ENCODE measurements around the gene PAQR6. TPM values are rescaled to one million over a fixed set of nuclear protein-coding genes. Genes with fewer than 3 reads are reported as not detected.

PAQR6 gene
- total and polyA plus RNA-seq, 10 of the 15 experiments (the other 5 are each of a cell fraction or from before 2014, with no cell fraction given), result 0.42 to 4.5 (median 1.3) TPM

DNA sequence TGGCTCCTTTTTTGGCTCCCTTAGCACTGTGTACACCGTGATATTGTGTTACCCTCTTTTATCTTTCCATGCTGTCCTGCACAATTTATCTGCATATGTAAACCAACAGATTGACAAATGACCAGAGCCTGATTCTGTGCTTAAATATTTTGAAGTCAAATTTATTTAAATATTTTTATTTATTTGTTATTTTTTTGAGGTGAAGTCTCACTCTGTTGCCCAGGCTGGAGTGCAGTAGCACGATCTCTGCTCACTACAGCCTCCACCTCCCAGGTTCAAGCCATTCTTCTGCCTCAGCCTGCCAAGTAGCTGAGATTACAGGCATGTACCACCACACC, 22.2 kb downstream of the PAQR6 start:
- ChIA-PET RAD21 (ENCODE audit: unreplicated experiment) (interaction anchor here (0.7 to 10.0 kb wide), 23 partner anchors 11 to 245 kb away, joined by 3 to 361 read pairs (median 8); partner anchors contain the start of genes PMF1, SEMA4A, SLC25A44 and SMG5), POLR2A (interaction anchor here (0.6 to 4.9 kb wide), 11 partner anchors 13 to 127 kb away, joined by 3 to 84 read pairs (median 8); partner anchors contain the start of genes PMF1, SEMA4A and SMG5), CTCF (interaction anchor here (0.6 to 14.2 kb wide), 29 partner anchors 8 to 138 kb away, joined by 3 to 502 read pairs (median 5); partner anchors contain the start of genes CCT3, PMF1, SEMA4A and SLC25A44), SMC1A (ENCODE audit: uncharacterized antibody, unreplicated experiment) (interaction anchor here (0.7 to 14.3 kb wide), 15 partner anchors 12 to 138 kb away, joined by 3 to 411 read pairs (median 10); partner anchors contain the start of genes PMF1, SEMA4A, SLC25A44 and SMG5)
- in situ Hi-C loops (cut with MboI), result no loop called here
- Histone ChIP-seq H3K9ac (ENCODE audit: control insufficient read depth, insufficient read depth, low read length) (no peak overlapping the region), H3K79me2 (ENCODE audit: control insufficient read depth, insufficient read depth, low read length) (no peaks in the 10 kb centered on the region), H4K20me1 (ENCODE audit: control insufficient read depth, insufficient read depth) (no peaks in the 10 kb centered on the region), H3K4me3 (no peak overlapping the region), H3K4me1 (ENCODE audit: control insufficient read depth, insufficient read depth, low read length) (peaks cover 28% of the 10 kb centered on the region), H3K27me3 (replicated peaks in 1 of 2; ENCODE audit: control insufficient read depth in 2 of 2, insufficient read depth in 2 of 2, low read length in 1 of 2) (no peaks in the 10 kb centered on the region), H3K4me2 (ENCODE audit: control insufficient read depth, insufficient read depth) (peak overlapping the region; percentile 27; the same call in 1 of the 2 replicates), H2AFZ (ENCODE audit: control insufficient read depth, low read depth, low read length) (no peak overlapping the region), H3K36me3 (ENCODE audit: control insufficient read depth in 2 of 2, insufficient read depth in 2 of 2, low read length in 1 of 2) (peaks cover 2 to 10% of the 10 kb centered on the region in 2 experiments; a peak in 3 of 4 replicates), H3K9me3 (replicated peaks; ENCODE audit: control insufficient read depth, insufficient read depth, low read length) (no peaks in the 10 kb centered on the region), H3K27ac (ENCODE audit: control insufficient read depth, insufficient read depth) (peak overlapping the region; percentile 33)
- intact Hi-C loops (cut with micrococcal nuclease; ENCODE audit: unreplicated experiment), result loop anchor here (1.0 kb wide), 2 partner anchors 79 to 135 kb away; no protein-coding TSS in a partner anchor
- no TSS peak for BruUV-seq (replicated peaks)
- ATAC-seq (peak; percentile 10), FAIRE-seq (no peak), DNase-seq (ENCODE audit: low read depth, low spot score) (no peak)
- TF ChIP-seq FOXM1 (IDR thresholded peaks at IDR 0.05; ENCODE audit: low read depth, low read length) (0 out of 2 replicates have a peak, but pooled peaks have one; percentile 2), HDAC2 (IDR thresholded peaks at IDR 0.05) (no peak), FOXK2 (IDR thresholded peaks at IDR 0.05) (no peak), WRNIP1 (IDR thresholded peaks at IDR 0.05; ENCODE audit: borderline replicate concordance, low read depth, low read length) (no peak)
- WGBS (ENCODE audit: insufficient coverage, insufficient replicate concordance, low lambda C conversion rate, missing lambda C conversion rate), result 0% methylated on average over 2 of the region's 2 CpGs

DNA sequence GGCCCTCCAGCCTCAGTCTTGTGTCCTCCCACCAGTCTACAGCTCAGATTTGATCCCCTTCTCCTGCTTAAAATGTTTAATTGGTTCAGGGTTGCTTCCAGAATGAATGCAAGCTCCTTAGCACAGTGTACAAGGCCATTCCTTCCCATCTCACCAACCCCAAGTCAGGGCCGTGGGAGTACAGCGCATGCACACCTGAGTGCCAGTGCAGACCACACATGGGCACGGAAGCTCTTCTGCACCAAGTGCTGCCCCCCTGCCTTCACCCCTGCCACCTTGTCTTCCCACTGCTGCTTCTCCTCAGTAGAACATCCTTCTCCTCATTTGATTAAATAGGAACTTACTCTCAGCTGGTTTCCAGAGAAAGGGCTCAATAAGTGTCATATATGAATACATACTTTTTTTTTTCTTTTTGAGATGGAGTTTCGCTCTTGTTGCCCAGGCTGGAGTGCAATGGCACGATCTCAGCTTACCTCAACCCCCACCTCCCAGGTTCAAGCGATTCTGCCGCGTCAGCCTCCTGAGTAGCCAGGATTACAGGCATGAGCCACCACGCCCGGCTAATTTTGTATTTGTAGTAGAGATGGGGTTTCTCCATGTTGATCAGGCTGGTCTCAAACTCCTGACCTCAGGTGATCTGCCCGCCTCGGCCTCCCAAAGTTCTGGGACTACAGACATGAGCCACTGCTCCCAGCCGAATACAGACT, 25.7 kb downstream of the PAQR6 start:
- H3K36me3 ChIP-seq (ENCODE audit: control insufficient read depth in 2 of 2, insufficient read depth in 2 of 2, low read length in 1 of 2), result peaks cover 2 to 6% of the 10 kb centered on the region in 2 experiments; a peak in 3 of 4 replicates
- no peak for DNase-seq (ENCODE audit: low read depth, low spot score)
- H3K4me2 ChIP-seq (ENCODE audit: control insufficient read depth, insufficient read depth), result no peak overlapping the region
- no peaks in the 10 kb centered on the region for H3K9me3 ChIP-seq (replicated peaks; ENCODE audit: control insufficient read depth, insufficient read depth, low read length)
- BruUV-seq (replicated peaks), result no TSS peak
- intact Hi-C loops (cut with micrococcal nuclease; ENCODE audit: unreplicated experiment) (no loop called here), in situ Hi-C loops (cut with MboI) (loop anchor here (5.0 kb wide), 2 partner anchors 75 to 130 kb away; no protein-coding TSS in a partner anchor)
- no peak for FAIRE-seq
- H3K79me2 ChIP-seq (ENCODE audit: control insufficient read depth, insufficient read depth, low read length), result peaks cover 13% of the 10 kb centered on the region
- H3K27me3 ChIP-seq (replicated peaks in 1 of 2; ENCODE audit: control insufficient read depth in 2 of 2, insufficient read depth in 2 of 2, low read length in 1 of 2), result no peaks in the 10 kb centered on the region
- H3K4me1 ChIP-seq (ENCODE audit: control insufficient read depth, insufficient read depth, low read length), result peaks cover 31% of the 10 kb centered on the region
- POLR2A ChIA-PET, result interaction anchor here (0.9 to 2.1 kb wide), 3 partner anchors 9 to 122 kb away, joined by 3 to 6 read pairs (median 4); partner anchors contain the start of gene PMF1
- 96% methylated on average over 13 of the region's 13 CpGs for WGBS (ENCODE audit: insufficient coverage, insufficient replicate concordance, low lambda C conversion rate, missing lambda C conversion rate)
- H3K4me3 ChIP-seq, result no peak overlapping the region
- TF ChIP-seq FOS (IDR thresholded peaks at IDR 0.05; ENCODE audit: borderline replicate concordance, extremely low read depth, insufficient read length) (no peak), SMC3 (IDR thresholded peaks at IDR 0.05; ENCODE audit: borderline replicate concordance, low read length) (no peak)
- H2AFZ ChIP-seq (ENCODE audit: control insufficient read depth, low read depth, low read length), result no peak overlapping the region
- SMC1A ChIA-PET (ENCODE audit: uncharacterized antibody, unreplicated experiment), result interaction anchor here (0.7 to 14.3 kb wide), 3 partner anchors 71 to 129 kb away, joined by 3 to 411 read pairs (median 3); partner anchors contain the start of gene SEMA4A
- no peak for ATAC-seq
- no peaks in the 10 kb centered on the region for H4K20me1 ChIP-seq (ENCODE audit: control insufficient read depth, insufficient read depth)
- H3K9ac ChIP-seq (ENCODE audit: control insufficient read depth, insufficient read depth, low read length), result no peak overlapping the region
- CTCF ChIA-PET, result interaction anchor here (4.8 to 14.2 kb wide), 2 partner anchors 9 to 74 kb away, joined by 45 to 502 read pairs; partner anchors contain the start of genes PMF1 and SEMA4A
- RAD21 ChIA-PET (ENCODE audit: unreplicated experiment), result interaction anchor here (0.9 to 10.0 kb wide), 3 partner anchors 25 to 224 kb away, joined by 3 to 361 read pairs (median 3); partner anchors contain the start of gene SEMA4A
- H3K27ac ChIP-seq (ENCODE audit: control insufficient read depth, insufficient read depth), result no peak overlapping the region

Measured in GM12878 (cell line).